Measurements from ENCODE around the gene ANO9. TPM values are rescaled to one million over a fixed set of nuclear protein-coding genes. Genes with fewer than 3 reads are reported as not detected.
A peak's percentile ranks its signal among the peaks of the same experiment; 100 is the strongest.
"Not testable (repeated sequence)": the region's sequence is repeated elsewhere in the genome, so short reads cannot be mapped to it uniquely, and the experiment has no call there.

Gene ANO9
- total and polyA plus RNA-seq, 12 donors, result 0.07 to 2.9 (median 0.97) TPM; not detected in 5

DNA sequence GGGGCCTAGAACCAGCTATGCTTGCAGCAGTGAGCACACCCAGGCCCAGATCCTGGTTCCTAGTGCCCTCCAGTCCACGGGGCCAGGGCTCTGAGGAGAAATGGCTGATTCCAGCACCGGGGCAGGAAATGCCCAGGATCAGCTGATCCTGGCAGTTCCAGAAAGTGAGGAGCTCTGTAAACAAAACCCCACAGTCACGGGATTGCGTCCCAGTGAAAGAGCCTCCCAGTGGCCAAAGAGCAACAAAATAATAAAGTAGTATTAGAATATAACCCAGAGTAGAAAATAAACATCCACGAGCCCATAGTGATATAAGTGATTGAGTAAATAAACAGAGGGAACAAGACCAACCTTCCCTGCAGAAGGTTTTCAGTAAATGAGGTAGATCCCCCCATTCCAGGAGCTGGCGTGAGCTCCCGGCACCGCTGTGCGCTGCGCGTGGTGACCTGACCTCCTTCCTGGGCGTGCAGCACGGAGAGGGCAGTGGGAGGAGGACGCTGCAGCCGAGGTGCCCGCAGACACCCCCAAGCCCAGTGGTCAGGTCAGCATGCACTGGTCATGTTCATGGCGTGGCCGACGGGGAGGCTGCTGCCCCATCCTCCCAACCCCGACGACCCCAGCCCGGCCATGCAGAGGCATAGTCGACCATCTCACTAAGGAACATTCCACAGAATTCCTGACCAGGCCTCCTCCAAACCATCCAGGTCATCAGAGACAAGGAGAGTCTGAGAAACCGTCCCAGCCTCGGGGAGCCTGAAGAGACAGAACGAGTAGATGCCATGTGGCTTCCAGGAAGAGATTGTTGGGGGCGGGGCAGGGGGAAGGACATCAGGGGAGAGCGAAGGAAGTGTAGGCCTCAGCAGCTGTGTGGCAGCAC lies 28.1 kb upstream of the ANO9 start:
- H3K27me3 ChIP-seq, result no peaks in the 10 kb centered on the region
- H3K4me3 ChIP-seq, result peak overlapping the region in 1 of 4 donors; percentile 37
- H3K9me3 ChIP-seq (replicated peaks in 1 of 3), result no peaks in the 10 kb centered on the region
- 39 to 63% (median 58%) methylated on average over 14 to 28 of the region's 28 CpGs for WGBS, 4 donors
- intact Hi-C loops (cut with DNase I), result no loop called here
- TF ChIP-seq, protein P1, sequence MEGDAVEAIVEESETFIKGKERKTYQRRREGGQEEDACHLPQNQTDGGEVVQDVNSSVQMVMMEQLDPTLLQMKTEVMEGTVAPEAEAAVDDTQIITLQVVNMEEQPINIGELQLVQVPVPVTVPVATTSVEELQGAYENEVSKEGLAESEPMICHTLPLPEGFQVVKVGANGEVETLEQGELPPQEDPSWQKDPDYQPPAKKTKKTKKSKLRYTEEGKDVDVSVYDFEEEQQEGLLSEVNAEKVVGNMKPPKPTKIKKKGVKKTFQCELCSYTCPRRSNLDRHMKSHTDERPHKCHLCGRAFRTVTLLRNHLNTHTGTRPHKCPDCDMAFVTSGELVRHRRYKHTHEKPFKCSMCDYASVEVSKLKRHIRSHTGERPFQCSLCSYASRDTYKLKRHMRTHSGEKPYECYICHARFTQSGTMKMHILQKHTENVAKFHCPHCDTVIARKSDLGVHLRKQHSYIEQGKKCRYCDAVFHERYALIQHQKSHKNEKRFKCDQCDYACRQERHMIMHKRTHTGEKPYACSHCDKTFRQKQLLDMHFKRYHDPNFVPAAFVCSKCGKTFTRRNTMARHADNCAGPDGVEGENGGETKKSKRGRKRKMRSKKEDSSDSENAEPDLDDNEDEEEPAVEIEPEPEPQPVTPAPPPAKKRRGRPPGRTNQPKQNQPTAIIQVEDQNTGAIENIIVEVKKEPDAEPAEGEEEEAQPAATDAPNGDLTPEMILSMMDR (IDR thresholded peaks at IDR 0.05), result peak in 5 of 6 experiments; percentile 38 to 55 (median 43)
- TF ChIP-seq POLR2A (IDR thresholded peaks at IDR 0.05), result peak; percentile 61 to 78
- peaks cover 21 to 24% of the 10 kb centered on the region in 2 donors for H3K4me1 ChIP-seq (replicated peaks in 1 of 2)
- H3K27ac ChIP-seq, result peak overlapping the region; percentile 6 to 95 (median 86)
- peak; percentile 62 to 89 (median 85) for DNase-seq
- no peaks in the 10 kb centered on the region for H3K36me3 ChIP-seq (replicated peaks in 1 of 2)

DNA sequence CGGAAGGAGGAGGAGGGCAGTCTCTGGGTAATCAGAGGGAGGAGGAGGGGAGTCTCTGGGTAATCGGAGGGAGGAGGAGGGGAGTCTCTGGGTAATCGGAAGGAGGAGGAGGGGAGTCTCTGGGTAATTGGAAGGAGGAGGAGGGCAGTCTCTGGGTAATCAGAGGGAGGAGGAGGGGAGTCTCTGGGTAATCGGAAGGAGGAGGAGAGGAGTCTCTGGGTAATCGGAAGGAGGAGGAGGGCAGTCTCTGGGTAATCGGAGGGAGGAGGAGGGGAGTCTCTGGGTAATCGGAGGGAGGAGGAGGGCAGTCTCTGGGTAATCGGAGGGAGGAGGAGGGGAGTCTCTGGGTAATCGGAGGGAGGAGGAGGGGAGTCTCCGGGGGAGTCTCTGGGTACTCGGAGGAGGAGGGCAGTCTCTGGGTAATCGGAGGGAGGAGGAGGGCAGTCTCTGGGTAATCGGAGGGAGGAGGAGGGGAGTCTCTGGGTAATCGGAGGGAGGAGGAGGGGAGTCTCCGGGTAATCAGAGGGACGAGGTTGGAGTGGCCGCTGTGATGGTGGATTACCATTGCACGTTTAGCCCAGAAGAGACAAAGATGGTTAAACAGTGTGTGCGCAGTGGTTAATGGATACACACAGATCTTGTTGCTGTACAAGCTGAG lies 27.3 kb upstream of the ANO9 start:
- Histone ChIP-seq H3K4me3 (peak overlapping the region in 1 of 4 donors; percentile 37), H3K4me1 (replicated peaks in 1 of 2) (peaks cover 21 to 24% of the 10 kb centered on the region in 2 donors), H3K27ac (peak overlapping the region; percentile 6 to 95 (median 86))
- H3K9me3 ChIP-seq (replicated peaks in 1 of 3); intact Hi-C loops (cut with DNase I); H3K27me3 ChIP-seq; H3K36me3 ChIP-seq (replicated peaks in 1 of 2): not testable (repeated sequence)
- DNase-seq, result peak in 2 of 7 donors; percentile 60 to 71
- 24 to 39% (median 27%) methylated on average over 15 to 19 of the region's 19 CpGs for WGBS, 4 donors

DNA sequence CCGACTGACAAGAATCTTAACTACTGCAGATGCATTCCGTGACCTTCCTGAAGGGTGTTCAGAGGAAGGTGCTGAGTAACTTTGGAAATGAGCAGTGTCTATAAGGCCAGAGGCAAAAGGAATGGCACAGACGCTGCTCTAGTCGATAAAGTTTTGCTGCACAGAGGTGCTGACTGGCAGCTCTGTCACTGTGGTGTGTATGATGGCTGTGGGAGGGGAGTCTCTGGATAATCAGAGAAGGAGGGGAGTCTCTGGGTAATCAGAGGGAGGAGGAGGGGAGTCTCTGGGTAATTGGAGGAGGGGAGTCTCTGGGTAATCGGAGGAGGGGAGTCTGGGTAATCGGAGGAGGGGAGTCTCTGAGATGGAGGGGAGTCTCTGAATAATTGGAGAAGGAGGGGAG lies 26.7 kb upstream of the ANO9 start:
- peak in 1 of 7 donors; percentile 31 for DNase-seq
- H3K4me3 ChIP-seq, result peak overlapping the region in 1 of 4 donors; percentile 24
- H3K27ac ChIP-seq, result peak overlapping the region; percentile 6 to 93 (median 85)
- peaks cover 0 to 3% of the 10 kb centered on the region in 2 donors for H3K36me3 ChIP-seq (replicated peaks in 1 of 2)
- intact Hi-C loops (cut with DNase I), result no loop called here
- no peak for TF ChIP-seq POLR2A (IDR thresholded peaks at IDR 0.05)
- TF ChIP-seq, protein P1 (IDR thresholded peaks at IDR 0.05), result no peak
- H3K27me3 ChIP-seq, result no peaks in the 10 kb centered on the region
- peaks cover 21 to 24% of the 10 kb centered on the region in 2 donors for H3K4me1 ChIP-seq (replicated peaks in 1 of 2)
- WGBS, 4 donors, result 38 to 43% (median 42%) methylated on average over 5 to 6 of the region's 6 CpGs
- no peaks in the 10 kb centered on the region for H3K9me3 ChIP-seq (replicated peaks in 1 of 3)

DNA sequence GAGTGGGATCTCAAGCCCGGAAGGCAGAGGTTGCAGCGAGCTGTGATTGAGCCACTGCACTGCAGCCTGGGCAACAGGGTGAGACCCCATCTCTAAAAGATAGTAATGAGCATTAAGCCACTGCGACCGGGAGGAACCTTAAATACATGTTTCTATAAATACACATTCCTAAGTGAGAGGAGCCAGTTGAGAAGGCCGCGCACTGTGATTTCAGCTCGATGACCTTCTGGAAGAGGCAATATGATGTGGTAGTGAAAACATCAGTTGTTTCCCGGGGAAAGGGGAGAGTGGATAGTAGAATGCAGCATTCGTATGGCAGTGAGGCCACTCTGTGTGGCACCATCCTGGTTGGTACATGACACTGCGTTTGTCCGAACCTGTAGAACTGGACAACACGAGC lies 26.2 kb upstream of the ANO9 start:
- Histone ChIP-seq H3K27ac (peak overlapping the region; percentile 6 to 93 (median 85)), H3K36me3 (replicated peaks in 1 of 2) (peaks cover 0 to 3% of the 10 kb centered on the region in 2 donors), H3K4me1 (replicated peaks in 1 of 2) (peaks cover 21 to 24% of the 10 kb centered on the region in 2 donors), H3K27me3 (no peaks in the 10 kb centered on the region), H3K9me3 (replicated peaks in 1 of 3) (no peaks in the 10 kb centered on the region), H3K4me3 (peak overlapping the region in 1 of 4 donors; percentile 24)
- peak in 1 of 2 donors; percentile 34 for TF ChIP-seq POLR2A (IDR thresholded peaks at IDR 0.05)
- TF ChIP-seq, protein P1 (IDR thresholded peaks at IDR 0.05), result no peak
- DNase-seq, result peak in 2 of 7 donors; percentile 57 to 63
- intact Hi-C loops (cut with DNase I), result no loop called here
- 34 to 44% (median 43%) methylated on average over 12 of the region's 12 CpGs for WGBS, 4 donors
